NCI-H2107 treated with DMSO at 0.1 percent for 48 hours (cell line): Measurements from ENCODE around the gene SYTL5.
A peak's percentile ranks its signal among the peaks of the same experiment; 100 is the strongest.

Experiments used
- DNase-seq: peaks from one replicate; lab custom pipeline; 2025; ENCODE audit not compliant: unreplicated experiment; lab: John Stamatoyannopoulos, UW

Gene SYTL5

GRCh38 chrX:38127961-38128360 is 121.6 kb downstream of the SYTL5 start:
- no peak for DNase-seq

- no peak for DNase-seq
These were observed 123.0 kb downstream of the SYTL5 start for GRCh38 chrX:38129366-38129765.

- DNase-seq: no peak
These were observed 132.0 kb downstream of the SYTL5 start for GRCh38 chrX:38138157-38138891.

- DNase-seq: no peak
These were observed 132.5 kb downstream of the SYTL5 start for GRCh38 chrX:38138900-38139299.

GRCh38 chrX:38142610-38143009 is 136.3 kb downstream of the SYTL5 start:
- no peak for DNase-seq

GRCh38 chrX:38149016-38149415 is 142.7 kb downstream of the SYTL5 start:
- no peak for DNase-seq

- DNase-seq: no peak
These were observed 144.6 kb downstream of the SYTL5 start for GRCh38 chrX:38150993-38151392.

GRCh38 chrX:38151441-38151840 is 145.1 kb downstream of the SYTL5 start:
- DNase-seq: no peak

GRCh38 chrX:38154340-38154739 is 148.0 kb downstream of the SYTL5 start:
- DNase-seq: no peak

- DNase-seq: no peak
These were observed 148.5 kb downstream of the SYTL5 start for GRCh38 chrX:38154818-38155217.

- DNase-seq: no peak
These were observed 150.5 kb downstream of the SYTL5 start for GRCh38 chrX:38156838-38157237.

GRCh38 chrX:38163193-38163592 is 156.8 kb downstream of the SYTL5 start:
- no peak for DNase-seq

- no peak for DNase-seq
These were observed 158.7 kb downstream of the SYTL5 start for GRCh38 chrX:38165023-38165422.

GRCh38 chrX:38166478-38167083 is 160.2 kb downstream of the SYTL5 start:
- DNase-seq: peak; percentile 6

- no peak for DNase-seq
These were observed 164.2 kb downstream of the SYTL5 start for GRCh38 chrX:38170556-38170955.

- no peak for DNase-seq
These were observed 166.2 kb downstream of the SYTL5 start for GRCh38 chrX:38172596-38172995.

GRCh38 chrX:38175139-38175538 is 168.8 kb downstream of the SYTL5 start:
- peak; percentile 71 for DNase-seq

- DNase-seq: no peak
These were observed 172.0 kb downstream of the SYTL5 start for GRCh38 chrX:38178396-38178795.
